Activated CD4-positive, alpha-beta T cell treated with anti-CD3 and anti-CD28 coated beads, Interleukin-2, amount 50 U/mL, for 24 hours (primary cell): Measurements from ENCODE around the gene FMO1.
"Not testable (repeated sequence)": the region's sequence is repeated elsewhere in the genome, so short reads cannot be mapped to it uniquely, and the experiment has no call there.

Experiments used
- DNase-seq, 2 donors: peaks; one replicate each; pipeline ENCODE4 v3.0.0-alpha.2; 2020; ENCODE audit warnings: low read depth in 1 of 2, low spot score in 1 of 2

The FMO1 gene

DNA sequence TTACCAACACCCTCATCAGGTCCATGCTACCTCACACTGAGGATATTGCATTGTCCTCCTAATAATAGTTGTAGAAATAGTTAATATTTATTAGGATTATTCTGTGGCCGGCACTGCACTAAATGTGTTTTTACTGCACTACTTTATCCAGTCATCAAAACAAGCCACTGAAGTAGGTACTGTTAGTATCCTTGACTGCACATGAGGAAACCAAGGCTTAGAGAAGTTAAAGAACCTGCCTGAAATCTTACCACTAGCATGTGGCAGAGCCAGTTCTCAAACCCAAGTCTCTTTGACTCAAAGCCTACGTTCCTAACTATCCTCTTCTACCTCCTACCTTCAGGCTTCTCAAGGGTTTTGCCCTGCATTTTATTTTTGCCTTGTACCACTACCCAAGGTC lies 30.9 kb downstream of the FMO1 start:
- no peak for DNase-seq

DNA sequence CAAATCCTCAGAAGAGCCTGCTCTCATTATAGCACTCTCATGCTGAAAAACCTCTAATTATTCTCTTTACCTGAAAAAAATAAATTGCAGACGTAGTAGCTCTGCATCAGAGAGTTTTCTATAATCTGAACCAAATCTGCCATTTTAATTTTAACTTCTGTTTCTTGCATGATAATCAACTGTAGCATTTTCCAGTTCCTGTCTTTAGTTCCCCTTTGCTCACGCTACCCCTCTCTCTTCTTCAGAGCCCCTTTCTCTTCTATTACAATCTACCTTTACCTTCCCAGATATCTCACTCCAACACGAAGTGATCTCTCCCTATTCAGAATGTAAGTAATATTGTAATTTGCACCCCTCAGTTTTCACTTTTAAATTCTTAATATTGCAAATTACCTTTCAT lies 31.4 kb downstream of the FMO1 start:
- no peak for DNase-seq

DNA sequence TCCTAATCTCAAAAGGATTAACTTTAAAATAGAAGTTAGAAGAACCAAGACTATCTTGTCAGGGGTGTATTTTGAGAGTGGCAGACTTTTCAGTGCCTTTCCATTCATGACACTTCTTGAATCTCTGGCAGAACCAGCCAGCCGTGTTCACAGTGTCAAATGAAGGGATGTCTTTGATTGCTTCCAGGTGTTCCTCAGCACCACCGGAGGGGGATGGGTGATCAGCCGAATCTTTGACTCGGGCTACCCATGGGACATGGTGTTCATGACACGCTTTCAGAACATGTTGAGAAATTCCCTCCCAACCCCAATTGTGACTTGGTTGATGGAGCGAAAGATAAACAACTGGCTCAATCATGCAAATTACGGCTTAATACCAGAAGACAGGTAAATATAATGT lies 32.3 kb downstream of the FMO1 start:
- no peak for DNase-seq

DNA sequence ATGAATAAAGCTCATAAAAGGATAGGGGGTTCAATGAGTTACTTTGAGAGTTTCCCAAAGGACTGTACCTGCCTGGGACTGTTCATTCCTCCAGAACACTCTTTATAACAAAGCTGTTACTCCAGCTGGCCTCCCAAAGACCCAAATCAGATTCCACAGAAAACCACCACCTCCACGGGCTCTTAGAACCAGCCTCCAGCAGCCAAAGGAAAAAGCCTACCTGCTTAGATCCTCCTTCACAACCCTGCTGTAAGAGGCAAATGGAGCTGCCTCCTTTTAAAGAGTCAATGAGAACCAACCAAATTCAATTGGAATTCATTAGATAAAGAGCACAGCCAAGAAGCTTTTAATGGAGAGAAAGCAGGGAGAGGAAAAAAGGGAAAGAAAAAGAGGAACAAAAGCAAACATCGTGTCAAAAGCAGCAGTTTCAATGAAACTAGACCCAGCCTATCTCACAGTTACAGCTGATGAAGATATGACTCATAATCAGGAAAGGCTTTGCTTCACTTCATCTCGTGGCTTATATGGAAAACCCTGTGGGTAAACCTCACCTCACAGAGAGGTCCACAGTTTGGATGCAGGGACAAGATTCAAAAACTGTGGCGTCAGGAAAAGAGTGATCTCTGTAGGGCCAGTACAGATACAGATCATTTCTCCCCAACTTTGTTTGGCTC lies 37.9 kb downstream of the FMO1 start:
- no peak for DNase-seq

DNA sequence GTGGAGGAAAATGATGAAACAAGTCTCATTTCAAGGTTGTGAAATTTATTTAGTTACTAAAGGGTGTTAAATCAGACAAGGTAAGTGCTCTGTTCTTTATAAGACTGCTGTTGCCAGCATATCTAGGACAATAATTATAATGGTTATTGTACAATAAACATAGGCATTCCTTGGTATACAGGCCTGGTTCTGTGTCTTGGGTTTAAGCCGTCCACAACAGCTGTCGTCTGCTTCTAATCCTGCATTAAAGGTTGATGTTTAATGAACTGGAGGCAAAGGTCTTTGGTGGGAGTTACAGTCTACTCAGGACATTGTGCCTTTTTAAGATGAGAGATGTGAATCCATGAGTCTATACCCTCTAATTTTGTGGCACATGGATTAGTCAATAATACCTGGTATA lies 42.3 kb downstream of the FMO1 start:
- DNase-seq: no peak

DNA sequence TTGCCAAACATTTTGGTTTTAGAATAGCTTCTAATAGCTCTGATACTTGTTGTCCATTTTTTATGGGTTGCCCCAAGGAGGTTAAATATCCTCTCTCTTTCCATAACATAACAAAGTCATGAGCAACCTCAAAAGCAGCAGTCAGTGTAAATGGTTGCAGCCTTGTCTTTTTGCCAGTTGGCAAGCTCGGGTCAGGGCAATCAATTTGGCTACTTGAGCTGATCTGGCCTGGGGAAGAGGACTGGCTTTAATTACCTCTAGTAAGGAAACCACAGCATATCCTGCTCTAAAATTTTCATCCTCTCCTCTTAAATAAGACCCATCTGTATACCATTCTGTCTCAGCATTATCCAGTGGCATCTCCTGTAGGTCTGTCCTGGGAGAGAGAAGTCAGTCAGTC lies 44.5 kb downstream of the FMO1 start:
- no peak for DNase-seq

DNA sequence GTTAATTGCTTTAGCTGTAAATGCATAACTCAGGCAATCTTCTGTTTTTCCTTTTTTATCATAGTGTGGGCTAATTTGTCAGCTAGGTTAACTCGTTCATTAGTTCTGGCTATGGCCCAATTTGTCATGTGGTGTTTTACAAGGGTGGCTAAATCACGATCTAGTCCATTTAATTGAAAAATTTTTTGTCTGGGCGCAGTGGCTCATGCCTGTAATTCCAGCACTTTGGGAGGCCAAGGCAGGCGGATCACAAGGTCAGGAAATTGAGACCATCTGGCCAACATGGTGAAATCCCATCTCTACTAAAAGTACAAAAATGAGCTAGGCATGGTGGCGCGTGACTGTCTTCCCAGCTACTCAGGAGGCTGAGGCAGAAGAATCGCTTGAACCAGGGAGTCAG lies 47.1 kb downstream of the FMO1 start:
- not testable (repeated sequence) for DNase-seq

DNA sequence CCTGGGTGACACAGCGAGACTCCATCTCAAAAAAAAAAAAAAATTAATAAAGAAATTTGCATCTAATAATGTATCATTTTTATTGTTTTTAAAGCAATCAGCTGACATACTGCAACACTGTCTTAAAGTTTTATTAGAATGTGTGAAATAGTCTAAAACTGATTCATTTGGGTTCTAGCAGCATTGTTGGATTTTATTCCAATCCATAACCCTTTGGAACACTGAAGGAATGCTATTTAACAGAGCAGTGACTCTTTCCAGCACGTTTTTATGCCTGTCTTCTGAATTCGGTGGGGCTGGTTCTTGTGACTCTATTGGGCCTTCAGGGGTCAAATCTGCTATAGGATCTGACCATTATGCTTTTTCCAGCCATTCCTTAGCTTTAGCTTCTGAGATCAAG lies 47.5 kb downstream of the FMO1 start:
- no peak for DNase-seq

DNA sequence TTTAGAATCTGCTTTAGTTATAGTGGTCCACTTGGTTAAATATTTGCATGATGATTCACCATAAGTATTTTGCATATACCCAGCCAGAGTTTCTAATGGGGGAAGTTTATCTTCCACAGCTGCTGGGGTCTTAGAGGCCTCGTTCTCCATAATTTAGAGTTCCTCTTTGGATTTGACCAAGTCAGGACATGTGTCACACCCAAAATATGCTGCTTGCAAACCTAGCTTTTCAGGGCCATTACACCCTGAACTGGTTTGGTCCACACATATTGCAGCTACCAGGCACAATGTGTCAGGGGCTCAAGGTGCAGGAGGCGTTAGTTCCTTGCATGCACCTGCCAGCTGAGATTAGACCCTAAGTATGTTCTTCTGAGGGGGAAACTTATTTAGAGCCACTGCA lies 48.6 kb downstream of the FMO1 start:
- no peak for DNase-seq

DNA sequence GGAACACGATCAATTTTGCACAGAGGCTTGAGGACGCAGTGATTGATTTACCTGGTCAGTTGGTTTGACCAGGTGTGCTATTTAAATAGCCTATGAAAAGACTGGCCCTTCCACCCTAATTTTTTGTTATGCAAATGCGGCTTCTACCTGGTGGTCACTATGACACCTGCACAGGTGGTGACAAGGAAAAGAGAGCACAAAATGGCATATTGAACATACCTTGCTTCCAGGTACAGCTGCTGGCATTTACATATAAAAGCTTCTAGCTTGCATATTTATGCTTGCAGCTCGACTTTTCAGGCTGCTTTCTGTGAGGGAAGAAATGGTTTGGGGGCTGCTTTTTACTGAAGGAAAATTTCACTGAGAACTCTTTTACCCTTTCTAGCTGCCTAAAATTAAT lies 50.4 kb downstream of the FMO1 start:
- no peak for DNase-seq

DNA sequence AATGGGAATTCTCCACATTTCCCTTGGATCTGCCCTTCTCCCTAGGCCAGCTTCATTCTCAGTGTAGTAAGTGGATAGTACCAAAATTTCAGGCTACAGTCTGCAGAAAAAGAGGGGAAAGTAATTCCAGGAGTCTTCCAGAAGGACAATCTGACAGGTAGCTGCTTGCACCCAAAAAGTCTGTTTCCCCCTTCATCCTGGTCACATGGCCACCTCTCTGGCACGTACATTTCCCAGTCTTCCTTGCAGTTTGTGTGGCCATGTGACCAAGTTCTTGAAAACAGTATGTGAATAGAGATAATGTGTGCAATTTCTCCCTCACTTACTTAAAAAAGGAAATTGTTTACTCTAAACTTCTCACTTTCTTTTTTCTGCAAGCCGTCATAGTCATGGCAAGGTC lies 51.0 kb downstream of the FMO1 start:
- no peak for DNase-seq

DNA sequence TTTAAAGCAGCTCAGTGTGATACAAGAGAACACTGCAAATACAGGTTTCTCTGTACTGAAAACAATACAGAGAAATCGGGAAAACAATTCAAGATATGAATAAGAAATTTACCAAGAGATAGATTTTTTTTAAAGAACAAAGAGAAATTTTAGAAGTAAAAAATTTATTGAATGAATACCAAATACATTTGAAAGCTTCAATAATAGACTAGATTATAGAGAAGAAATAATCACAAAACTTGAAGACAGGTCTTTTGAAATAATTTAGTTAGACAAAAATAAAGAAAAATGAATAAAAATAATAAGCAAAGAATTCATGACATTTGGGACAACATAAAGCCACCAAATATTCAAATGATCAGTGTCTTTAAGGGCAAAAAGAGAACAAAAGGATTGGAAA lies 52.1 kb downstream of the FMO1 start:
- DNase-seq: no peak

DNA sequence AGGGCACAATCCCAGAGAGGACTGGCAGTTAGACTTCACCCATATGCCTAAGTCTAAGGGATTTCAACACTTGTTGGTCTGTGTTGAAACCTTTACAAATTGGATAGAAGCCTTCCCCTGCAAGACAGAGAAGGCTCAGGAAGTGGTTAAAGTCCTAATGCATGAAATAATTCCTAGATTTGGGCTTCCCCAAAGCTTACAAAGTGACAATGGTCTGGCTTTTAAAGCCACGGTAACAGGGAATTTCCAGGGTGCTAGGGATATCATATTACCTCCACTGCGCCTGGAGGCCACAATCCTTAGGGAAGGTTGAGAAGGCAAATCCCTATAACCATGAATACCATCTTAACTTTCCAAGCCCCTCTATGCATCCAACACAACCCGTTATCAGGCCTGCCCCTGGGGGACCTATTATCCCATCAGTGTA lies 62.4 kb downstream of the FMO1 start:
- DNase-seq: no peak

DNA sequence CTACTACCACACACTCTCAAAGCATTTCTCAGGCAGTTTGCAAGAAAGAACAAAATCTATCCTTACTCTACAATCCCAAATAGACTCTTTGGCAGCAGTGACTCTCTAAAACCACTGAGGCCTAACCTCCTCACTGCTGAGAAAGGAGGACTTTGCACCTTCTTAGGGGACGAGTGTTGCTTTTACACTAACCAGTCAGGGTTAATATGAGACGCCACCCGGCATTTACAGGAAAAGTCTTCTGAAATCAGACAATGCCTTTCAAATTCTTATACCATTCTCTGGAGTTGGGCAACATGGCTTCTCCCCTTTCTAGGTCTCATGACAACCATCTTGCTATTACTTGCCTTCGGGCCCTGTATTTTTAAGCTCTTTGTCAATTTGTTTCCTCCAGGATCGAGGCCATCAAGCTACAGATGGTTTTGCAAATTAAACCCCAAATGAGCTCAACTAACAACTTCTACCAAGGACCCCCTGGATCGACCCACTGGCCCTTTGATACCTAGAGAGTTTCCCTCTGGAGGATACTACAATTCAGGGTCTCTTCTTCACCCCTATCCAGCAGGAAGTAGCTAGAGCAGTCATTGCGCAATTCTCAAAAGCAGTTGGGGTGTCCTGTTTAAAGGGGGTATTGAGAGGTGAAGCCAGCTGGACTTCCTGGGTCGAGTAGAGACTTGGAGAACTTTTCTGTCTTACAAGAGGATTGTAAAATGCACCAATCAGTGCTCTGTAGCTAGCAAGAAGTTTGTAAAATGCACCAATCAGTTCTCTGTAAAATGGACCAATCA lies 63.7 kb downstream of the FMO1 start:
- DNase-seq: no peak

DNA sequence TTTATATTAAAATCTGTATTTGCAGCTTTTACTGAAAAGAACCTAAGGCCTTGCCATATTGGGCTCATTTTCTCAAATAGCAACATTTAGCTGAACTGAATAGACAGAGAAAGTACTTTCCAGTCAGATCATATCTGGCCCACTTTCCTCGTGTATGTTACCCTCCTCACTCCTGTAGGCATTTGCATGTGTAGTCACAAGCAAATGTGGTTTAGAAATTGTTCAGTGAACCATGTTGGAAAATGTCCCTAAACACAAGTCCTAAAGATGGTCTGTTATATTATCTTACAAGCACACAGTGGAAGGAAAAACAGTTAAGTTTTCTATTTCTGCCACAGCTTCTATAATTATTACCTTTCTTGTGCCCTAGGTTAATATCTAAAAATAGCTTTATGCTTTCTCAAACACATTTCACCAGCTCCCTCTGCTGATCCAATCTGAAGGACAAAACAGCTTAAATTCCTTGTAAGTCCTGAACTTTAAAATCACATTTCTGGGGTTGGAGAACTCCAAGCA lies 65.1 kb downstream of the FMO1 start:
- no peak for DNase-seq

DNA sequence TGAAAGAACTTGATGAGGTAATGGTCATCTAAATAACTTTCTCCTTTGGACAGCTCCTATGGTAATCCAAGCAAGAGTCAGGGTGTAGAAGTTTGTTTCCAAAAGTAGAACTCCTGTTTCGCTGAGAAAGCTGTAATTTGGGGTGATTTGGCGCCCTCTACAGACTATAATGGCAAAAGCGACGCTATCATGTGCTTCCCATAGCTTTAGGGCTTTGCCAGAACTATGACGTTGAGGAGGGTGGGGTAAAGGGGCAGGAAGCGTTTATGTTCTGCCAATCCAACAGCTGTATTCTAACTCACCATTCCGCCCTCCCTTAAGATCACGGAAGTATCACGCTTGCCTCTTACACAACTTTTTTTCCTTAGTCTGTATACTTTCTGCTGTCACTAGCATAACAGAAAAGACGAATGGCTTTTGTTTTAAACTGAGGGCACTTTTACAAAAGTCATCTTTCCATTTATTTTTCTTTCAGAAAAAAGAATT lies 65.6 kb downstream of the FMO1 start, which contains the start of gene FMO4:
Gene FMO4 (plus strand): TSS at position 349 of the 486 bp plus-strand sequence. CDS start 5,643 bp downstream, outside the sequence.
- peak; percentile 40 to 86 for DNase-seq

DNA sequence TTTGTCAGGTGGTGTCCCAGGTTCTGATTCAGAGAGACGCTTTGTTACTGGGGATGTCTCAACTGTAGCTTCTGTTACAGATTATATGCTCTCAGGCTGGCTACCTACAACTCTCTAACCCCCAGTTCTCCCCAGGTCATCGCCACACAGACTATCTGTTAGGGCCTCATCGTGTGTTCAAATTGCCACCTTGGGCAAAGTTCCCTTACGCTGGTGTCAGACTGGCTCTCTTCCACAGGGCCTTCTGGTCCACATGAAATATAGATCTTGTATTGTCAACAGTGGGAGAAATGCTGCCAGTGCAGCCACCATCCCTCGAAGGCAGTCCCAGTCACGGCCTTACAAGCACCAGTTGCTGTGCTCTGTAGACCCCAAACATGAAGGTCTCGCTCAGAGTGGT lies 81.0 kb downstream of the FMO1 start:
- DNase-seq: no peak

DNA sequence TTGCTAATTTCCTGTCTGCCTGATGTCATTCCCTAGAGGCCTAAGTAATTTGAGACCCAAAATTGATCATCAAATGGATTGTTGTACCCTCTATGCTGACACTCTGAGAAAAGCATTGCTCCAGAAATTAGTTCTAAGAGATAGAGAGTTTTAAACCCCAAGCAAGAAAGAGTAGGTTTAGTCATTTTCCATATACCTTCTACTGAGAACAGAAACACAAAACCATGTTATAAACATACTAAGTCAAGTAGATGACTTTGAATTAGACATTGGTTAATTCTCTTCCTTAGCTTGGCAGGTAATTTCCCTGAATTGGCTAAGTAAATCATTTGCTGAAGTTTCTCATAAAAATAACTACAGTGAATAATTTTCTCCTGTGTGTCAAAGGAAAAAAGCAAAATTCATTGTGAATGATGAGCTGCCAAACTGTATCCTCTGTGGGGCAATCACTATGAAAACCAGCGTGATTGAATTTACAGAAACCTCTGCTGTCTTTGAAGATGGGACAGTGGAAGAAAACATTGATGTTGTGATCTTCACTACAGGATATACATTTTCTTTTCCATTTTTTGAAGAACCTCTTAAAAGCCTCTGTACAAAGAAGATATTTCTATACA lies 85.8 kb downstream of the FMO1 start:
- DNase-seq: no peak
